GM23248 (cell line): ENCODE results near the gene TBXAS1.

ENCODE experiments used
- EZH2 ChIP-seq: fragments of 200-600 bp; sonication (generic); IDR thresholded peaks from 2 replicates; pipeline ENCODE4 v1.6.1; 2018; ENCODE audit warnings: antibody characterized with exemption, mild to moderate bottlenecking; ENCODE audit not compliant: insufficient read depth, poor library complexity, severe bottlenecking
- EZH2phosphoT487 ChIP-seq: fragments of 200-600 bp; sonication (generic); IDR thresholded peaks from 2 replicates; pipeline ENCODE4 v1.6.1; 2018; ENCODE audit warnings: antibody characterized with exemption, moderate library complexity, mild to moderate bottlenecking, low read depth; ENCODE audit not compliant: insufficient read depth

DNA sequence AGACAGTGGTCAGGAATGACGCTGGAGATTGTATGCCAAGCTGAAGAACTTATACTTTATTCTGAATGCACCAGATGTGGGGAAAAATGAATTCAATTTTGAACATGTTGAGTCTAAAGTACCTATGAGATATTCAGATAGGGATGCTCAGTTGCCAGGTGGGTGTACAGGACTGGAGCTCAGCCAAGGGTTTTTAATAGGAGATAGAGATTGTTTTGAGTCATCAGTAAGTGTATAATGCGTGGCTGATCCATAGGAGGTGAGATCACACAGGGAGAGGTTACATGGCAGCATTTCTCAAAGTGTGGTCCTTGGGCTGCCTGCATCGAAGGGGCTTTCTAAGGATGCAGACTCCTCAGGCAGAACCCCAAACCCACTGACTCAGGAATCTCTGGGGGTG lies 44.4 kb upstream of the TBXAS1 start:
- TF ChIP-seq EZH2, result no peak
- no peak for TF ChIP-seq EZH2phosphoT487
